Measurements from ENCODE around the gene GABPA. TPM values are rescaled to one million over a fixed set of nuclear protein-coding genes. Genes with fewer than 3 reads are reported as not detected.
"Not testable (repeated sequence)": the region's sequence is repeated elsewhere in the genome, so short reads cannot be mapped to it uniquely, and the experiment has no call there.

Gene GABPA
- 10 to 100 TPM; 21.7 to 23.1 TPM for total RNA-seq
- long read RNA-seq, full-length matches to known transcripts: 14 of 16 reads
- long read RNA-seq, partial matches to known transcripts: 1 of 16 reads
- long read RNA-seq, other reads (novel, unspliced or antisense): 1 of 16 reads

DNA sequence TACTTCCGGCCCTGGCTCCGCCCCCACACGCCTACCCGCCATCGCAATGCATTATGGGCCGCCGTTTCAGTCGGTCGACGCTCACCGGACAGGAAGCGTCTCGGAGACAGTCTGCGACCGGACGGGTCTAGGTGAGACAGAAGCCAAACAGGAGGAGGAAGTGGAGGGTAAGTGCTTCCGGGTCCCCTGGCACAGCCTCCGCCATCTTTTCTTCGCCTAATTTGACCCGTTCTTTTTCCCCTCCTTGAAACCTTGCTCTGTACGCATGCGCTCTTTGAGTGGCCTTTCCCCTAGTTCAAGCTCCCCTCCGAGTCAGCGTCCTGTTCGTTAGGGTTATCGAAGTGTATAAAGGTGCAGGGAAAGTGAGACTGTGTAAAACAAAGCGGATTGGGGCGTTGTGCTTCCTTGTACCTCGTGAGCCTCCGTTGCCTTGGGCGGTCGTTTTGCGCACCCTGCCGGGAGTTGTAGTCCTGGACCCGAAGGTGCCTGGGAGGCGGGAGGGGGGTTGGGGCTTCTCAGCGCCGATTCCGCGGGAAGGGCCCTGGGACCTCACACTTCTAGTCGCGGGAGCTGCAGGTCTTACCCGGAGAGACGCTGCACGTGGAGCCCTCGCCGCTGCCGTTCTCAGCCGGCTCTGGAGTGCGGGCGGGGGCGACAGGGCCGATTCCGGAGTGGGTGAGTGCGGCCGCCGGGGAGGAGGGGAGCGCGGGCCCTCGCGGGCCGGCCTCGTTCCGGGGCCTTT is at the start of gene GABPA, which contains the start of gene ATP5PF:
GABPA (plus strand) TSS at position 69 of the 742 bp plus-strand sequence. CDS start 6,627 bp downstream, outside the sequence.
ATP5PF (minus strand) TSS at position 1 of the 742 bp plus-strand sequence. CDS start 5,110 bp downstream, outside the sequence.
- ATAC-seq (peak; percentile 89), DNase-seq (peak; percentile 98)
- intact Hi-C loops (cut with DNase I, micrococcal nuclease): loop anchor here in 1 of 2 donors (10.0 kb wide), 1 partner anchor 430 kb away; no protein-coding TSS in a partner anchor

DNA sequence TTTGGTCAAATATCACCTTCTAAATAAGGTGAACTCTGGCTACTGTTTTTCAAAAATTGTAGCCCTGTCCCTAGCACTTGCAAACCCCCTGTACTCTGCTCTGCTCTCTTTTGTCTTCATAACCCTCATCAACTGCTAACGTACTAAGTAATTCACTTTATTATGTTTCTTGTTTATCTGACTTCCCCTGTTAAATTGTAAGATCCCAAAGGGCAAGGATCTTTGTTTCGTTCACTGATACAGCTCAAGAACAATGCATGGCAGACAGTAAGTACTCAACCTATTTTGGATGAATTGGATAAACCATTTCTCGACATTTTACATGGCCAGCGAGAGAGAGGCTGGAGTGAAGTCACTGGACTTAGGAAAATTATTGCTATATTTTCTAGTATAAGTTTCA is 47.0 kb upstream of the GABPA start:
- intact Hi-C loops (cut with DNase I, micrococcal nuclease): no loop called here
- DNase-seq: no peak
- no peak for ATAC-seq

DNA sequence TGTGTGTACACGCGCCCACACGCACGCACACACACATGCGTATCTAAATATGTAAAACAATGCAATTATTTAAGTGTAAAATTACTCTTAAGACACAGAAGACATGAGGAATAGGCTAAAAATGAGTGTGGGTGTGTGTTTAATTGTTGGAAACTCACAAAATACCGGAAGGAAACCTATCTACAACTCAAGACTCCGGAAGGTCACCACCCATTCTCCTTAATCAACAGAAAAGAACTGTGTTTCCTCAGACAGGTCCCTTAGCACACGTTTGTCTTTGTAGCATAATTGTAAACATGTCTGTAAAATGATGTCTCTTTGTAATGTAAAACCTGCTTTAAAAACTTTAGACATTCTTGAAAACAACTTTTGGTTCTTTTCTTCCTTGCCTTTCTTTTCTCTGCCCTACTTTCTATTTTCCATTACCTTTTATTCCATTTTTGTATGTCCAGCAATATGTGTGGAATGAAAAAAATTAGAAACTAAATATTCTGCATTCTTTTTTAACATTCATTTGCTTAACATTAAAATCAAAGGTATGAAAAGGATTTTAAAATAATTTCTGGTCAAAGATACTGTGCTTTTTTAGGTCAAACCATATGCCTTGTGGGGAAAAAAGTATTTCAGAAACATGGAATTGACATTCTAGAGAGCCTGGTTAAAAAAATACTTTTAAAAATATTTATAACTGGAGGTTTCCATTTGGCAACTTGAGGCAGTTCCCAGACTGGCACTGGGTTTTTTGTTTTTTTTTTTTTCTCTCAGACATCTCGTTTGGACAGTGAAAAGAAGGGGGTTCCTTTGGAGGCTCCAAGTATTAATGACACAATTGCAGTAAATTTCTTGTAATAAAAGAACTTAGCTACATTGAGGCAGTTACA is 46.3 kb upstream of the GABPA start:
- no peak for DNase-seq
- intact Hi-C loops (cut with DNase I, micrococcal nuclease): no loop called here
- no peak for ATAC-seq

DNA sequence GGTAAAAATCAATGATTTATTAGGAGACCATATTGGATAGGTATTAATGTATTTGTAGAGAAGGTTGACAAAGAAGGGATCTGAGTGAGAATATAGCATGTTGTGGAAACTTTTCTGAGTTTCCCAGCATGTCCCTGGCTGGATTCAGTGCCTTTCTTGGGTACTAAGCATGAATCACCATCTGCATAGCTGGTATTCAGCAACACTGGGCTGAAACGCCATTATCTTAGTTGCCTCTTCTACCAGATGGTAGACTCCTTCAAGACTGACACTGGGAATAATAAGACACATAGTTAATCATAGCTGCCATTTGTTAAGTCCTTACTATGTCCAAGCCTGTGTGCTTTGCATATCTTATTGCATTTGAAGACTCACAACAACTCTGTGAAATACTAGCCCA is 45.5 kb upstream of the GABPA start:
- ATAC-seq: no peak
- intact Hi-C loops (cut with DNase I, micrococcal nuclease): no loop called here
- DNase-seq: no peak

DNA sequence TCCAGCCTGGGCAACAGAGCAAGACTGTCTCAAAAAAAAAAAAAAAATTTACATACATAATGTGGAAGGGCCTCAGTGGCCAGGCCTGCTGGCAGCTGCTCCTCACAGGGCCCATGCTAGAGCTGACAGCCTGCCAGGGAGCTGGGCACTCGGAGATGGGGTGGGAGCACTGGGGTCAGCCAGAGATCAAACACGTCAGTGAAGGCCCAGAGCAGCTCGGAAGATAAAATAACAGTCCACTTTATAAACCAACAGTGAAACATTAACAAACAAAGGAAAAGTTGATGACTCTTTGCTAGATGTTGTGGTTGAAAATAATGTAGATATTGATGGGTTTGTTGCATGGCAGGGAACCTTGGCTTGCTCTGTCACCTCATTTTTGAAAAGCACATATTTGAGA is 42.8 kb upstream of the GABPA start:
- DNase-seq (no peak), ATAC-seq (no peak)
- intact Hi-C loops (cut with DNase I, micrococcal nuclease): no loop called here

DNA sequence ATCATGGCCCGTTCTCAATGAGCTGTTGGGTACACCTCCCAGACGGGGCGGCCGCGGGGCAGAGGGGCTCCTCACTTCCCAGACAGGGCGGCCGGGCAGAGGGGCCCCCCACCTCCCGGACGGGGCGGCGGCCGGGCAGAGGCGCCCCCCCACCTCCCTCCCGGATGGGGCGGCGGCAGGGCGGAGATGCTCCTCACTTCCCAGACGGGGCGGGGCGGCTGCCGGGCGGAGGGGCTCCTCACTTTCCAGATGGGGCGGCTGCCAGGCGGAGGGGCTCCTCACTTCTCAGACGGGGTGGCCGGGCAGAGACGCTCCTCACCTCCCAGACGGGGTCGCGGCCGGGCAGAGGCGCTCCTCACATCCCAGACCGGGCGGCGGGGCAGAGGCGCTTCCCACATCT is 39.3 kb upstream of the GABPA start:
- ATAC-seq; intact Hi-C loops (cut with DNase I, micrococcal nuclease): not testable (repeated sequence)

DNA sequence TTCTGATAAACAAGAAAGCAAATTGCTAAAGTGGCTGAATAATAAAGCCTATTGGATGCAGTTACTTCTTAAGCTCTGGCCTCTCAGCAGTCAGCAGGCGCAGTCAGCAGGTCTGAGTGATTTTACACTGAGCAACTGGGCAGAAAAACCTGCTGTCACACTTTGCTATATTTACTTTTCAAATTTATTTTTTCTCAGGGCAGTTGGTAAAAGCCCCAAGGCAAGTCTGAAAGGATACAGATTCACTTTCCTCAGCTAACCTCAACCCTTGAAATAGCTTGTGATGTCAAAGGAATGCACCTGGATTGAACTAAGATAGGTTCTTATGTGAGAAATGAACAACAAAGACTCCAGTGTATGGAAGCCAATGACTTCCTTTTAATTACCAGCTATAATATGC is 34.0 kb upstream of the GABPA start:
- intact Hi-C loops (cut with DNase I, micrococcal nuclease): no loop called here
- no peak for ATAC-seq
- DNase-seq: no peak

More for the DNA sequence above, 39.3 kb upstream of the GABPA start:
- not testable (repeated sequence) for DNase-seq

DNA sequence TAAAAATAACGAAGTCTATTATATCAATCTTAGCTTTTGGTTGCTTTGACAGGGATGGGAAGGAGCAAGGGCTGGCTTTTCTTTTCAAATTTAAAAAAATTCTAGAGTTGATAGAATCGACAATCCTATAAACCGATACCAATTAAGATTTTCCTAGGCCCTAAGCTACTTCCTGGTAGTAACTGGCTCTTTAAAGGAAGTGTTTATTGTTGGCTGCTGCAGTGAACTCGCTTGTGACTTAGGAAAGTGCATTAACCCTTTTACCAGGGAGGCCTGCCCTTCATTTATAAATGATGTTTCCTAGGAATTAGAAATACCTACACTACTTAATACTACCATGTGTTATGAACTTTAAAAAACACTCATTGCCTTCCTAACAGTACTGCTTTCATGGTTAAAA is 33.2 kb upstream of the GABPA start:
- ATAC-seq (peak; percentile 86), DNase-seq (no peak)
- intact Hi-C loops (cut with DNase I, micrococcal nuclease): no loop called here

DNA sequence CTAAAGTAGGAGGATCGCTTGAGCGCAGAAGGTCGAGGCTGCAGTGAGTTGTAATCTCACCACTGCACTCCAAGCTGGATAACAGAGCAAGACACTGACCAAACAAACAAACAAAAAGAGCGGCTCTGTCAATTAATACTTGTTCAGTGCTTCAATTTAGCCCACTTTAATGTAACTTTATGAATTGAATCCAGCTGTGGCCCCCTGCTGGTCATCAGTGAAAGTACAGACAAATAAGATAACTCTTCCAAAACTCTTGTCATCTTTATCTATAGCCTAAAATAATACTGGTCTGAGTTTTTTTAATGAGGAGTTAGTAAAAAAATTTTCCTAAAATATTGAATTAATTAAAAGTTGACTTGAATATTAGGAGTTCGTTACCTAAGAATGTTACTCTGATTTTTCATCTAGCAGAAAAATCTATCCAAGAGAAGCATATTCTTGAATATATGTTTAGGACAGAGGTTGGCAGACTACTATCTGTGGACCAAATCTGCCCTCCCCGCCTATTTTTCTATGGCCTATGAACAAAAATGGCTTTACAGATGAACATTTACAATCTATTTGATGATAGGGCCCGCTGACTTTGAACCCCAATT is 26.2 kb upstream of the GABPA start:
- intact Hi-C loops (cut with DNase I, micrococcal nuclease): loop anchor here in 1 of 2 donors (5.0 kb wide), 1 partner anchor 96 kb away; no protein-coding TSS in a partner anchor
- no peak for ATAC-seq

DNA sequence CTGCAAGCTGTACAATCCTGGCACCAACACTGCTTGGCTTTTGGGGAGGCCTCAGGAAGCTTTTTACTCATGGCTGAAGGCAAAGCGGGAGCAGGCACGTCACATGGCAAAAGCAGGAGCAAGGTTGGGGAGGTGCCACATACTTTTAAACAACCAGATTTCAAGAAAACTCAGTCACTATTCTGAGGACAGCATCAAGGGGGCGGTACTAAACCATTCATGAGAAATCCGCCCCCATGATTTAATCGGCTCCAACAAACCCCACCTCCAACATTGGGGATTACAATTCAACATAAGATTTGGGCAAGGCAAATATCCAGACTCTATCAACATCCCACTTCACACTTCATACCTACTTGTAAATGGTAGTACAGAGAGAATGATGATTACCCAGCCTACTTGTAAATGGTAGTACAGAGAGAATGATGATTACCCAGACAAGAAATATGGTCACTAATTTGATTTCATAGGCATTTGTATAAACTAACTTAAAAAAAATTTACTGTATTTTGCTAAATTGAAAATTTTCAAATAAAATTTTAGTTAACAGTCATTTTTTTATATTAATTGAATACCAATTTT is 25.0 kb upstream of the GABPA start:
- no peak for DNase-seq
- intact Hi-C loops (cut with DNase I, micrococcal nuclease): loop anchor here in 1 of 2 donors (5.0 kb wide), 1 partner anchor 97 kb away; no protein-coding TSS in a partner anchor
- no peak for ATAC-seq

More for the DNA sequence above, 26.2 kb upstream of the GABPA start:
- DNase-seq: peak in 1 of 2 donors; percentile 20

DNA sequence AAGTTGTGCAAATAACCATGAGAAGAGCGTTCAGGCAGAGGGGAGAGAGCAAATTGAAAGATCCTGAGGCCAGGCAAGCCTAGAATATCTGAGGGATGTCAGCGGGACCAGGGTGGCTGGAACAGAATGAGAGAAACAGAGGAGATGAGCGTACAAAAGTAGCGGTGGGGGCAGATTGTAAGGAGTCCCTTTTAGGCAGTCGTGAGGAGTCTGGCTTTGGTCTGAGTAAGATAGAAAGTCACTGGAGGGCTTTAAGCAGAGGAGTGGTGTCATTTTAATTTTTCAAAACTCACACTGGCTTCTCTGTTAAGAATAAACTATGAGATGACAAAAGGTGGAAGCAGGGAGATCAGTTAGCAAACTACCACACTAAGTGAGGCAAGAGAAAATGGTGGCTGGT is 24.2 kb upstream of the GABPA start:
- ATAC-seq (no peak), DNase-seq (no peak)
- intact Hi-C loops (cut with DNase I, micrococcal nuclease): no loop called here

DNA sequence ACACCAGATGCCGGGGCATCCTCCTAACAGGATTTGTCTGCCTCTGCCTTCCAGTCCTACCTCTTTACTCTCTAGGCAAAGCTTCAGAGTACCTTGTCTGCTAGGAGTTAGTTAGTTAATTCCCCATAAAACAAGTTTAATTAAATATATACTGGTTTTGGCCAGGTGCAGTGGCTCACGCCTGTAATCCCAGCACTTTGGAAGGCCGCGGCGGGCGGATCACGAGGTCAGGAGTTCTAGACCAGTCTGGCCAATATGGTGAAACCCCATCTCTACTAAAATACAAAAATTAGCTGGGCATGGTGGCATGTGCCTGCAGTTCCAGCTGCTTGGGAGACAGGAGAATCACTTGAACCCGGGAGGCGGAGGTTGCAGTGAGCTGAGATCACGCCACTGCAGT is 20.7 kb upstream of the GABPA start:
- ATAC-seq; intact Hi-C loops (cut with DNase I, micrococcal nuclease); DNase-seq: not testable (repeated sequence)

DNA sequence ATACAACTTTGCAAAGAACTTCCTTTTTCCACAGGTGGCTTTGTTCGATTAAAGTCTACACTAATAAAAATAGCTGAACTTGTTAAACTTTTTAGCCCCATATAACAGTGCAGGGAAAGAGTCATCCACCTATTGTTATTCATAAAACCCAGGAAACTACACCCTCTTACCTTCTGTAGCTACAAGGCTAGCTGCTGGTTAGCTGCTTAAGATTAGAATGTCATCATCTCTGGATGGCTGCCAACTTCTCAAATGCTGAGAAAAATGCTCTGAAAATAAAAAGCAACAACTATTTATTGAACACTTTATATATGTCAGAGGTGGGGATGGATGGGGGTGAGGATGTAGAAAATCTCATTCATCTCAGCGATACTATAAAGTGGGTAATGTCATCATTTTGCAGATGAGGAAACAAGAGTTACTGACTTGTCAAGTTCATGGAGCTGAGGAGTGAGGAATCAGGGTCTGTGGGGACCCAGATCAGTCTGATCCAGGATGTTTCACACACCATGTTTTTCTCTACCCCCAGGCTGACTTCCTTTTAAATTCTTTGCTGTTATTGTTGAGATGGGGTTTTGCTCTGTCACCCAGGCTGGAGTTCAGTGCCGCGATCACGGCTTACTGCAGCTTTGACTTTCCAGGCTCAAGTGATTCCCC is 17.2 kb upstream of the GABPA start:
- DNase-seq (no peak), ATAC-seq (no peak)
- intact Hi-C loops (cut with DNase I, micrococcal nuclease): no loop called here

DNA sequence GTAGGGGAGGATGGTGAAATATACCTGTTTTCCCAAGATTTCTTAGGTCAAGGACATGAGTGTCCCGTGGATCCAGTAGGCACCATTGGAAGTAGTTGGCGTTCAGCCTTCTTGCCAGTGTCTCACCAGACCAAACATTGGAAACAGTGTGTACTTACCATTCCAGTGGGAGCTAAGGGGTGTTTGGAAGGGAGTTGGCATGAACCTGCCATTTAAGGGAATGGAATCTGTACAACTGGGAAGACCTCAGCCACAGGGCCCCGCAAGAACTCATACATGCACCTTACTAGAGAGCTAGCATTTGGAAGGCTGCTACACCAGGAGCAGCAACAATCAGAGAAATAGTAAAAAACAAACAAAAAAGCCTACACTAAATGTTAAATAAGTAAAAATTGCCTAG is 12.8 kb upstream of the GABPA start:
- DNase-seq: no peak
- no peak for ATAC-seq
- intact Hi-C loops (cut with DNase I, micrococcal nuclease): no loop called here

DNA sequence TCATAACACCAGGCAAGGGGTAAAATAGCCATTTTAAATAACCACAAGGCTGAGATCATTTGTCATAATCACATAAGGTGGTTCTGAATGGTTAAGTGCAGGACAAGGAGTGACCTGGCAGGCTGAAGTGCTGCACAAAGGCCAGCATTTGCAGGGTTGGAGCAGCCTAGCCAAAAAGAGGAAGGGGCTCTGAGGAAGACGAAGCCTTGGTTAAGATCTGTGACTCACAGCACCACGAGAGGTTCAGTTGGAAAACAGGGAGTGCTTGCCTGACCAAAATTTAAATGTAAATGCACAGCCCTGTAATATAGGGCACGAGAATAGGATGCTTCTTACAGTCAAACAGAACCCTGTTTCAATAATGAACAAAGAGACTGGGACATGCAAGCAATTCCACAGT is 12.1 kb upstream of the GABPA start:
- ATAC-seq (no peak), DNase-seq (no peak)
- intact Hi-C loops (cut with DNase I, micrococcal nuclease): no loop called here

DNA sequence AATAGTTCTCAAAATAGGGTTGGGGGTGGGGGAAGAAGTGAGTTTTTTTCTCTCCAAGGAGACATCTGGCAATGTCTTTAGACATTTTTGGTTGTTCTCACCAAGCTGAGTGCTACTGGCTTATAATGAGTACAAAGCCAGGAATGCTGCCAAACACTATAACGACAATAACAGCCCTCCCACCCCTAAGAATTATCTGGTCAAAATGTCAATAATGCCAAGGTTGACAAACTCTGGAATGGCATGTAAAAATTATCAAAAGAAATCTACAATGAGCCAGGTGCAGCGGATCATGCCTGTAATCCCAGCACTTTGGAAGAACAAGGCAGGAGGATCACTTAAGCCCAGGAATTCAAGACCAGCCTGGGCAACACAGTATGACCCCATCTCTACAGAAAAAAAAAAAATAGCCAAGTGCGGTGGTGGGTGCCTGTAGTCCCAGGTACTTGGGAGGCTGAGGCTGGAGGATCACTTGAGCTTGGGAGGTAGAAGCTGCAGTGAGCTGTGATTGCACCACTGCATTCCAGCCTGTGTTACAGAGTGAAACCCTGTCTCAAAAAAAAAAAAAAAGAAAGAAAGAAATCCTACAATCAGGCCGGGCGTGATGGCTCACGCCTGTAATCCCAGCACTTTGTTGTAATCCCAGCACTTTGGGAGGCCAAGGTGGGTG is 2.5 kb upstream of the GABPA start:
- DNase-seq (no peak), ATAC-seq (no peak)
- intact Hi-C loops (cut with DNase I, micrococcal nuclease): loop anchor here in 1 of 2 donors (10.0 kb wide), 1 partner anchor 433 kb away; no protein-coding TSS in a partner anchor

DNA sequence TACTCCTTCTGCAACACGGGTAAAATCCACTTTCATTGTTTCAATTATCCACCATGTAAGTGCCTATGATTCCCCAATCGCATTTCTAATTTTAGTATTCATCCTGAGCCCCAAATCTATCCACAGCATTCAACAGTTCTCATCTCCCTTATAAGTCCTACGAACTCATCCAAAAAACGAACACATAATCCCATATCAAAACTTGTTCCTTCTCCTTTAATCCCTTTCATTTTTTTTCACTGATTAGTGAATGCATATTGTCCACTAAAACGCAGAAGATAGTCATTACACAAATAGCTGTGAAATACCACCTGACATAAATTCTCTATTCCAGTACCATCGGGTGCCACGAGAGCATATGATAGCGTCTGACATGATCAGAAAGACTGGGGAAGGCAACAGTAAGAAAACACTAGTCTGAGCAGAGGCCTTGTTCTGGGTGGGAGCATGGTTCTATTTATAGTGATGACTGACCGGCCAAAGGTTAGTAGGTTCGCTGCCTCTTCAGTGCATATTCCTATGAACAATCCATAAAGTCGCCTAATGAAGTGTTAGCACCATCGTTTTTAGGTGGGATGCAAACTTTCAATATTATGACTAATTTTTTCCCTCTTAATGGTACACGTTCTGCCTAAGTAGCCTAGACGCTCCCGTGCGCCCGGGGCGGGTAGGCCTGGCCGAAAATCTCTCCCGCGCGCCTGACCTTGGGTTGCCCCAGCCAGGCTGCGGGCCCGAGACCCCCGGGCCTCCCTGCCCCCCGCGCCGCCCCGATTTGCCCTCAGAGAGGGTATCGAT is 716 bp upstream of the GABPA start:
- intact Hi-C loops (cut with DNase I, micrococcal nuclease): loop anchor here in 1 of 2 donors (10.0 kb wide), 1 partner anchor 431 kb away; no protein-coding TSS in a partner anchor
- no peak for DNase-seq
- peak; percentile 53 for ATAC-seq

Data from left colon (tissue), 2 donors.